Vagina (tissue), 2 donors: ENCODE measurements around the gene GPC5. TPM values are rescaled to one million over a fixed set of nuclear protein-coding genes. Genes with fewer than 3 reads are reported as not detected.
"Not testable (repeated sequence)": the region's sequence is repeated elsewhere in the genome, so short reads cannot be mapped to it uniquely, and the experiment has no call there.

Experiments used
- DNase-seq, 2 donors: peaks; one replicate each; pipeline ENCODE4 v3.0.0-alpha.2; 2017; ENCODE audit errors: extremely low spot score in 2 of 2
- H3K27ac ChIP-seq: fragments of 200-600 bp; sonication (generic); one replicate; pipeline ENCODE4 v1.5.1; 2019
- H3K27me3 ChIP-seq: fragments of 200-600 bp; sonication (generic); one replicate; pipeline ENCODE4 v1.5.1; 2019
- H3K36me3 ChIP-seq, 2 donors: fragments of 200-600 bp; sonication (generic); one replicate each; pipeline ENCODE4 v1.5.1; 2017 to 2019
- H3K4me1 ChIP-seq: fragments of 200-600 bp; sonication (generic); one replicate; pipeline ENCODE4 v1.5.1; 2019
- H3K4me3 ChIP-seq, 2 donors: fragments of 200-600 bp; sonication (generic); 1 replicate in 1 of 2; 2 replicates in 1 of 2; pipeline ENCODE4 v1.5.1; 2016 to 2019
- H3K9me3 ChIP-seq: fragments of 200-600 bp; sonication (generic); one replicate; pipeline ENCODE4 v1.5.1; 2019
- CTCF ChIP-seq, 3 experiments: fragments of 450-650 bp in 2 of 3; fragments of 200-600 bp in 1 of 3; sonication (generic) in 1 of 3; IDR thresholded peaks; one replicate each; pipeline ENCODE4 v1.5.1; 2017 to 2019; ENCODE audit warnings: antibody characterized with exemption in 3 of 3, mild to moderate bottlenecking in 2 of 3, moderate library complexity in 2 of 3
- POLR2A ChIP-seq, 2 donors: fragments of 450-650 bp; IDR thresholded peaks; one replicate each; pipeline ENCODE4 v1.6.1; 2017; ENCODE audit warnings: antibody characterized with exemption in 2 of 2, mild to moderate bottlenecking in 2 of 2, moderate library complexity in 2 of 2
- POLR2AphosphoS5 ChIP-seq, 2 donors: sonication (generic); formaldehyde crosslinking; IDR thresholded peaks; one replicate each; pipeline ENCODE4 v1.9.0; 2017; ENCODE audit warnings: antibody characterized with exemption in 2 of 2, mild to moderate bottlenecking in 2 of 2, low read depth in 1 of 2; ENCODE audit not compliant: insufficient read depth in 1 of 2
- intact Hi-C: fragments of 100-400 bp; cut with DNase I; formaldehyde crosslinking; loops from one replicate; pipeline ENCODE4 v1.15.1; 2023
- total RNA-seq: library from RNA; depleted of rRNA; stranded (reverse); fragments of >200 nt; gene quantifications from one replicate; pipeline ENCODE4 v1.2.3, GENCODE V29; 2016

The GPC5 gene
- total RNA-seq, 1 donor from 2014 or later, result 1.7 TPM

- H3K9me3 ChIP-seq, result no peaks in the 10 kb centered on the region
- H3K4me3 ChIP-seq, result no peak overlapping the region
- no peaks in the 10 kb centered on the region for H3K27me3 ChIP-seq
- H3K36me3 ChIP-seq, result no peaks in the 10 kb centered on the region
- DNase-seq, result no peak
- H3K27ac ChIP-seq, result no peak overlapping the region
- no peaks in the 10 kb centered on the region for H3K4me1 ChIP-seq
- intact Hi-C loops, result no loop called here
- TF ChIP-seq POLR2A (IDR thresholded peaks at IDR 0.05) (no peak), POLR2AphosphoS5 (IDR thresholded peaks at IDR 0.05; ENCODE audit: insufficient read depth in 1 of 2, low read depth in 1 of 2) (no peak), CTCF (IDR thresholded peaks at IDR 0.05) (no peak)
These were observed 1466.3 kb downstream of the GPC5 start for GRCh38 chr13:92864584-92865284.

- Histone ChIP-seq H3K36me3 (no peaks in the 10 kb centered on the region), H3K4me1 (no peaks in the 10 kb centered on the region), H3K27ac (no peak overlapping the region), H3K9me3 (no peaks in the 10 kb centered on the region), H3K4me3 (no peak overlapping the region), H3K27me3 (no peaks in the 10 kb centered on the region)
- intact Hi-C loops, result no loop called here
- DNase-seq, result no peak
- TF ChIP-seq CTCF (IDR thresholded peaks at IDR 0.05), result no peak
- TF ChIP-seq POLR2A (IDR thresholded peaks at IDR 0.05), result no peak
- TF ChIP-seq POLR2AphosphoS5 (IDR thresholded peaks at IDR 0.05; ENCODE audit: insufficient read depth in 1 of 2, low read depth in 1 of 2), result no peak
These were observed 1474.6 kb downstream of the GPC5 start for GRCh38 chr13:92873029-92873428.

- Histone ChIP-seq H3K27me3 (no peaks in the 10 kb centered on the region), H3K4me3 (no peak overlapping the region), H3K27ac (no peak overlapping the region), H3K4me1 (no peaks in the 10 kb centered on the region), H3K36me3 (no peaks in the 10 kb centered on the region), H3K9me3 (no peaks in the 10 kb centered on the region)
- TF ChIP-seq CTCF (IDR thresholded peaks at IDR 0.05) (no peak), POLR2AphosphoS5 (IDR thresholded peaks at IDR 0.05; ENCODE audit: insufficient read depth in 1 of 2, low read depth in 1 of 2) (no peak), POLR2A (IDR thresholded peaks at IDR 0.05) (no peak)
- no peak for DNase-seq
- intact Hi-C loops, result no loop called here
These were observed 1488.2 kb downstream of the GPC5 start for GRCh38 chr13:92886535-92887077.

GRCh38 chr13:92894447-92894846, 1496.0 kb downstream of the GPC5 start:
- intact Hi-C loops, result no loop called here
- Histone ChIP-seq H3K9me3 (no peaks in the 10 kb centered on the region), H3K4me1 (no peaks in the 10 kb centered on the region), H3K4me3 (no peak overlapping the region), H3K27me3 (no peaks in the 10 kb centered on the region), H3K36me3 (no peaks in the 10 kb centered on the region), H3K27ac (no peak overlapping the region)
- TF ChIP-seq POLR2AphosphoS5 (IDR thresholded peaks at IDR 0.05; ENCODE audit: insufficient read depth in 1 of 2, low read depth in 1 of 2) (no peak), CTCF (IDR thresholded peaks at IDR 0.05) (no peak), POLR2A (IDR thresholded peaks at IDR 0.05) (no peak)
- DNase-seq, result no peak

- intact Hi-C loops, result no loop called here
- no peak for DNase-seq
- no peaks in the 10 kb centered on the region for H3K4me1 ChIP-seq
- H3K27me3 ChIP-seq, result no peaks in the 10 kb centered on the region
- no peak overlapping the region for H3K4me3 ChIP-seq
- H3K27ac ChIP-seq, result no peak overlapping the region
- TF ChIP-seq CTCF (IDR thresholded peaks at IDR 0.05) (no peak), POLR2A (IDR thresholded peaks at IDR 0.05) (no peak), POLR2AphosphoS5 (IDR thresholded peaks at IDR 0.05; ENCODE audit: insufficient read depth in 1 of 2, low read depth in 1 of 2) (no peak)
- no peaks in the 10 kb centered on the region for H3K36me3 ChIP-seq
- no peaks in the 10 kb centered on the region for H3K9me3 ChIP-seq
These were observed 1498.4 kb downstream of the GPC5 start for GRCh38 chr13:92896842-92897241.

GRCh38 chr13:92898946-92899345, 1500.5 kb downstream of the GPC5 start:
- H3K4me1 ChIP-seq, intact Hi-C loops, H3K4me3 ChIP-seq: not testable (repeated sequence)

More at GRCh38 chr13:92898946-92899345, 1500.5 kb downstream of the GPC5 start:
- not testable (repeated sequence) for H3K27ac ChIP-seq, H3K27me3 ChIP-seq, H3K9me3 ChIP-seq, DNase-seq, H3K36me3 ChIP-seq
